Body of pancreas (tissue), 4 donors: Measurements from ENCODE around the gene TNFRSF18. TPM values are rescaled to one million over a fixed set of nuclear protein-coding genes. Genes with fewer than 3 reads are reported as not detected.
"Not testable (repeated sequence)": the region's sequence is repeated elsewhere in the genome, so short reads cannot be mapped to it uniquely, and the experiment has no call there.

ENCODE experiments used
- ATAC-seq: fragments of 150-250 bp; one replicate; pipeline ENCODE4 v1.9.1; 2016
- DNase-seq, 4 donors: peaks; one replicate each; pipeline ENCODE4 v3.0.0-alpha.2; 2019
- H3K27ac ChIP-seq, 4 donors: fragments of 200-600 bp; sonication (generic); 1 replicate in 3 of 4; 2 replicates in 1 of 4; pipeline versions ENCODE4 v1.5.1 to v1.6.1; 2016 to 2019; ENCODE audit warnings: mild to moderate bottlenecking in 1 of 4, mixed read lengths in 1 of 4, moderate library complexity in 1 of 4
- H3K27me3 ChIP-seq, 2 donors: fragments of 200-600 bp; sonication (generic); one replicate each; pipeline ENCODE4 v1.6.0; 2016; ENCODE audit warnings: mild to moderate bottlenecking in 1 of 2
- H3K36me3 ChIP-seq, 2 donors: fragments of 200-600 bp; sonication (generic); replicated peaks in 1 of 2; 2 replicates each; pipeline ENCODE4 v1.5.1; 2016; ENCODE audit warnings: low read depth in 2 of 2; ENCODE audit not compliant: insufficient read depth in 1 of 2
- H3K4me1 ChIP-seq: fragments of 200-600 bp; sonication (generic); one replicate; pipeline ENCODE4 v1.6.0; 2016
- H3K4me3 ChIP-seq, 2 donors: fragments of 200-600 bp; sonication (generic); 1 replicate in 1 of 2; 2 replicates in 1 of 2; pipeline ENCODE4 v1.5.1; 2016 to 2019
- H3K9me3 ChIP-seq, 3 donors: fragments of 200-600 bp; sonication (generic); 1 replicate in 2 of 3; 2 replicates in 1 of 3; pipeline ENCODE4 v1.5.1; 2016
- CTCF ChIP-seq, 7 experiments: fragments of 450-650 bp in 4 of 7; fragments of 200-600 bp in 3 of 7; sonication (generic) in 3 of 7; IDR thresholded peaks; one replicate each; pipeline ENCODE4 v1.5.1; 2016 to 2019; ENCODE audit warnings: antibody characterized with exemption in 7 of 7
- POLR2A ChIP-seq, 3 donors: fragments of 450-650 bp; IDR thresholded peaks; one replicate each; pipeline ENCODE4 v1.6.1; 2016; ENCODE audit warnings: antibody characterized with exemption in 3 of 3, mild to moderate bottlenecking in 2 of 3
- WGBS, 2 donors: methylation state at CpG; one replicate each; pipeline ENCODE4 v1.1.5; 2017; 5-methylcytosine and 5-hydroxymethylcytosine counted together
- intact Hi-C: fragments of 100-400 bp; cut with DNase I; formaldehyde crosslinking; loops from one replicate; pipeline ENCODE4 v1.15.1; 2023
- total RNA-seq, 2 donors: library from RNA; depleted of rRNA; stranded (reverse); fragments of >200 nt; gene quantifications; one replicate each; pipeline ENCODE4 v1.1.0, GENCODE V29; 2016

TNFRSF18 gene
- total RNA-seq, 2 donors from 2014 or later: not detected

GRCh38 chr1:1198423-1199140, 7.8 kb downstream of the TNFRSF18 start:
- WGBS, 2 donors: 79 to 85% methylated on average over 5 to 13 of the region's 23 CpGs
- Histone ChIP-seq H3K4me1 (peaks cover 11% of the 10 kb centered on the region), H3K36me3 (no peaks in the 10 kb centered on the region), H3K27me3 (peaks cover 0 to 13% of the 10 kb centered on the region in 2 donors), H3K9me3 (no peaks in the 10 kb centered on the region), H3K4me3 (no peak overlapping the region), H3K27ac (no peak overlapping the region)
- intact Hi-C loops: no loop called here
- TF ChIP-seq POLR2A (IDR thresholded peaks at IDR 0.05) (no peak), CTCF (IDR thresholded peaks at IDR 0.05) (no peak)
- ATAC-seq: no peak
- no peak for DNase-seq

GRCh38 chr1:1197551-1198422, 8.6 kb downstream of the TNFRSF18 start:
- intact Hi-C loops: no loop called here
- peaks cover 11% of the 10 kb centered on the region for H3K4me1 ChIP-seq
- no peak for ATAC-seq

GRCh38 chr1:1197188-1197500, 9.2 kb downstream of the TNFRSF18 start:
- DNase-seq: no peak
- 77 to 83% methylated on average over 2 to 3 of the region's 8 CpGs for WGBS, 2 donors
- Histone ChIP-seq H3K4me1 (peaks cover 11% of the 10 kb centered on the region), H3K27me3 (peaks cover 0 to 13% of the 10 kb centered on the region in 2 donors), H3K9me3 (no peaks in the 10 kb centered on the region), H3K27ac (no peak overlapping the region), H3K4me3 (no peak overlapping the region), H3K36me3 (no peaks in the 10 kb centered on the region)
- no peak for ATAC-seq
- TF ChIP-seq CTCF (IDR thresholded peaks at IDR 0.05) (no peak), POLR2A (IDR thresholded peaks at IDR 0.05) (no peak)
- intact Hi-C loops: no loop called here

More at GRCh38 chr1:1197551-1198422, 8.6 kb downstream of the TNFRSF18 start:
- Histone ChIP-seq H3K4me3 (no peak overlapping the region), H3K9me3 (no peaks in the 10 kb centered on the region), H3K27ac (no peak overlapping the region), H3K27me3 (peaks cover 0 to 13% of the 10 kb centered on the region in 2 donors), H3K36me3 (no peaks in the 10 kb centered on the region)
- no peak for TF ChIP-seq POLR2A (IDR thresholded peaks at IDR 0.05)
- TF ChIP-seq CTCF (IDR thresholded peaks at IDR 0.05): no peak
- no peak for DNase-seq
- WGBS, 2 donors: 81 to 93% methylated on average over 10 to 11 of the region's 48 CpGs

GRCh38 chr1:1196431-1197187, 9.8 kb downstream of the TNFRSF18 start:
- H3K27ac ChIP-seq: no peak overlapping the region
- no peaks in the 10 kb centered on the region for H3K9me3 ChIP-seq
- 86 to 90% methylated on average over 5 to 13 of the region's 13 CpGs for WGBS, 2 donors
- peaks cover 0 to 13% of the 10 kb centered on the region in 2 donors for H3K27me3 ChIP-seq
- ATAC-seq (no peak), DNase-seq (no peak)
- no peaks in the 10 kb centered on the region for H3K36me3 ChIP-seq
- H3K4me1 ChIP-seq: peaks cover 11% of the 10 kb centered on the region
- no peak overlapping the region for H3K4me3 ChIP-seq
- TF ChIP-seq POLR2A (IDR thresholded peaks at IDR 0.05): no peak
- TF ChIP-seq CTCF (IDR thresholded peaks at IDR 0.05): no peak
- intact Hi-C loops: no loop called here

GRCh38 chr1:1195726-1196125, 10.7 kb downstream of the TNFRSF18 start:
- 97 to 98% methylated on average over 5 to 6 of the region's 6 CpGs for WGBS, 2 donors
- DNase-seq, H3K9me3 ChIP-seq, intact Hi-C loops, H3K4me1 ChIP-seq, ATAC-seq, H3K4me3 ChIP-seq, H3K27me3 ChIP-seq, H3K36me3 ChIP-seq, H3K27ac ChIP-seq: not testable (repeated sequence)
